HepG2 (cell line): ENCODE measurements around the gene GNG12. TPM values are rescaled to one million over a fixed set of nuclear protein-coding genes. Genes with fewer than 3 reads are reported as not detected.
A peak's percentile ranks its signal among the peaks of the same experiment; 100 is the strongest.

ENCODE experiments used
- CHCHD3 ChIP-seq: sonication (generic); formaldehyde crosslinking; IDR thresholded peaks from 2 replicates; pipeline ENCODE4 v1.8.0; 2022; ENCODE audit warnings: mild to moderate bottlenecking, missing genetic modification reagents, moderate library complexity
- EHMT2 ChIP-seq: fragments of 200-600 bp; sonication (generic); IDR thresholded peaks from 2 replicates; pipeline ENCODE4 v1.7.0; 2017; ENCODE audit warnings: antibody characterized with exemption, low read depth, low read length, borderline replicate concordance
- FOSL1 ChIP-seq: sonication (generic); formaldehyde crosslinking; IDR thresholded peaks from 2 replicates; pipeline ENCODE4 v1.9.0; 2021; ENCODE audit warnings: missing genetic modification reagents, borderline replicate concordance
- JDP2 ChIP-seq: sonication (generic); formaldehyde crosslinking; IDR thresholded peaks from 2 replicates; pipeline ENCODE4 v1.8.1; 2022; ENCODE audit warnings: missing genetic modification reagents, borderline replicate concordance
- KAT2B ChIP-seq: fragments of 150-350 bp; IDR thresholded peaks from 2 replicates; pipeline ENCODE4 v1.6.1; 2014; ENCODE audit warnings: low read depth, low read length, borderline replicate concordance
- MTA3 ChIP-seq: sonication (generic); formaldehyde crosslinking; IDR thresholded peaks from 2 replicates; pipeline ENCODE4 v1.4.0; 2020; ENCODE audit warnings: missing genetic modification reagents
- TRIM24 ChIP-seq: sonication (generic); formaldehyde crosslinking; IDR thresholded peaks from 2 replicates; pipeline ENCODE4 v1.8.0; 2022; ENCODE audit warnings: mild to moderate bottlenecking, missing genetic modification reagents
- ZFP36L2 ChIP-seq: sonication (generic); formaldehyde crosslinking; IDR thresholded peaks from 2 replicates; pipeline ENCODE4 v1.4.0; 2020; ENCODE audit warnings: missing genetic modification reagents
- ZNF543 ChIP-seq: sonication (generic); formaldehyde crosslinking; IDR thresholded peaks from 2 replicates; pipeline ENCODE4 v1.4.0; 2020; ENCODE audit warnings: mild to moderate bottlenecking, missing genetic modification reagents
- ZNF607 ChIP-seq: sonication (generic); formaldehyde crosslinking; IDR thresholded peaks from 2 replicates; pipeline ENCODE4 v1.5.1; 2020; ENCODE audit warnings: missing genetic modification reagents, mild to moderate bottlenecking, borderline replicate concordance
- ZNF674 ChIP-seq: sonication (generic); formaldehyde crosslinking; IDR thresholded peaks from 2 replicates; pipeline ENCODE4 v1.5.0; 2020; ENCODE audit warnings: low read depth, mild to moderate bottlenecking, missing genetic modification reagents
- polyA plus RNA-seq, 8 experiments: library from polyadenylated mRNA; depleted of rRNA in 3 of 8; stranded (reverse) in 7 of 8; unstranded in 1 of 8; fragments of >200 nt; fragmentation: Illumina TruSeq in 4 of 8; extraction: Trizol in 4 of 8; gene quantifications; 2 replicates each; pipeline versions ENCODE4 v1.2.1 to v1.2.3, GENCODE V29; 2011 to 2016; ENCODE audit warnings: low read depth in 4 of 8, missing spikeins in 1 of 8, mixed read lengths in 1 of 8; ENCODE audit not compliant: insufficient read depth in 1 of 8
- total RNA-seq, 5 experiments: library from RNA; depleted of rRNA; stranded (reverse); fragments of >200 nt; fragmentation: Illumina TruSeq; extraction: Trizol; gene quantifications; 2 replicates each; pipeline ENCODE4 v1.2.3, GENCODE V29; 2016; ENCODE audit warnings: low read depth in 1 of 5
- TF ChIP-seq, protein P1 (sequence below): sonication (generic); formaldehyde crosslinking; IDR thresholded peaks from one replicate; pipeline ENCODE4 v1.5.1; 2020; ENCODE audit warnings: mild to moderate bottlenecking, missing genetic modification reagents; ENCODE audit errors: not compliant biosample characterization
- TF ChIP-seq, protein P2 (sequence below): sonication (generic); formaldehyde crosslinking; IDR thresholded peaks from 2 replicates; pipeline ENCODE4 v1.9.0; 2022; ENCODE audit warnings: low read depth, missing genetic modification reagents
- TF ChIP-seq, protein P3 (sequence below): sonication (generic); formaldehyde crosslinking; IDR thresholded peaks from 2 replicates; pipeline ENCODE4 v1.4.0; 2020; ENCODE audit warnings: missing genetic modification reagents, mild to moderate bottlenecking, borderline replicate concordance

Gene GNG12
- total and polyA plus RNA-seq, 2 of the 13 experiments (the other 11 are each of a cell fraction or from before 2014, with no cell fraction given) = 0.11 TPM

DNA sequence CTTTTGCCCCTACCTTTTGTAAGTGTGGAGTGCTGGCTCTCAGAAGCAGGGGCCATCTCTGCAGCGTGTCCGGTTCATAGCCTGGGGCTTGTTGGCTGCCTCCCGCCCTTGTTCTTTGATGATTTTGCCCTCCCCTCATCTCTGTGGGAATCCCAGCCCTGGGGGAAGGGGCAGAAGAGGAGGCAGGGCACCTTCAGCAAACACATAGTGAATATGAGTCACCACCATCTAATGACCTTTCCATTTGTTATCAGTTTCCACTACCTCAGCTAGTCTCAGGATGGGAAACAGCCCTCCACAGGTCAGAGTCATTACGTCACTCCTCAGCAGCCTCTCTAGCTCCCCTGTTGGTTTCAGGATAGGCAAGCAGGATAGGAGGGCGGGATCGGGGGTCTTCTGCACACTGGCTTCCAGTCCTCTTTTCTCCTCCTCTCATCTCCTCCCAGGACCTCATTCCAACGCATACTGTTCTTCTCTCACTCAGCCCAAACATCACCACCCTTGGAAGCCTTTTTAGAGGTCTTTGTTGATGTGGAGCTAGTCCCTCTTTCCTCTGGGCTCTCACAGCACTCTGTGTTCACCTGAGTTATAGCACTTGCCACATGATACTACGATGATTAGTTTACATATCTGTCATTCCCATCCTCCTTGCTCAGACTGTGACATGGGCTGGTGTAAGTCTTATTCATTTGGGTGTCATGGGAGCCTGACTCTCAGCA lies 132.4 kb downstream of the GNG12 start (continued):
- no peak for TF ChIP-seq EHMT2
- TF ChIP-seq, protein P1, sequence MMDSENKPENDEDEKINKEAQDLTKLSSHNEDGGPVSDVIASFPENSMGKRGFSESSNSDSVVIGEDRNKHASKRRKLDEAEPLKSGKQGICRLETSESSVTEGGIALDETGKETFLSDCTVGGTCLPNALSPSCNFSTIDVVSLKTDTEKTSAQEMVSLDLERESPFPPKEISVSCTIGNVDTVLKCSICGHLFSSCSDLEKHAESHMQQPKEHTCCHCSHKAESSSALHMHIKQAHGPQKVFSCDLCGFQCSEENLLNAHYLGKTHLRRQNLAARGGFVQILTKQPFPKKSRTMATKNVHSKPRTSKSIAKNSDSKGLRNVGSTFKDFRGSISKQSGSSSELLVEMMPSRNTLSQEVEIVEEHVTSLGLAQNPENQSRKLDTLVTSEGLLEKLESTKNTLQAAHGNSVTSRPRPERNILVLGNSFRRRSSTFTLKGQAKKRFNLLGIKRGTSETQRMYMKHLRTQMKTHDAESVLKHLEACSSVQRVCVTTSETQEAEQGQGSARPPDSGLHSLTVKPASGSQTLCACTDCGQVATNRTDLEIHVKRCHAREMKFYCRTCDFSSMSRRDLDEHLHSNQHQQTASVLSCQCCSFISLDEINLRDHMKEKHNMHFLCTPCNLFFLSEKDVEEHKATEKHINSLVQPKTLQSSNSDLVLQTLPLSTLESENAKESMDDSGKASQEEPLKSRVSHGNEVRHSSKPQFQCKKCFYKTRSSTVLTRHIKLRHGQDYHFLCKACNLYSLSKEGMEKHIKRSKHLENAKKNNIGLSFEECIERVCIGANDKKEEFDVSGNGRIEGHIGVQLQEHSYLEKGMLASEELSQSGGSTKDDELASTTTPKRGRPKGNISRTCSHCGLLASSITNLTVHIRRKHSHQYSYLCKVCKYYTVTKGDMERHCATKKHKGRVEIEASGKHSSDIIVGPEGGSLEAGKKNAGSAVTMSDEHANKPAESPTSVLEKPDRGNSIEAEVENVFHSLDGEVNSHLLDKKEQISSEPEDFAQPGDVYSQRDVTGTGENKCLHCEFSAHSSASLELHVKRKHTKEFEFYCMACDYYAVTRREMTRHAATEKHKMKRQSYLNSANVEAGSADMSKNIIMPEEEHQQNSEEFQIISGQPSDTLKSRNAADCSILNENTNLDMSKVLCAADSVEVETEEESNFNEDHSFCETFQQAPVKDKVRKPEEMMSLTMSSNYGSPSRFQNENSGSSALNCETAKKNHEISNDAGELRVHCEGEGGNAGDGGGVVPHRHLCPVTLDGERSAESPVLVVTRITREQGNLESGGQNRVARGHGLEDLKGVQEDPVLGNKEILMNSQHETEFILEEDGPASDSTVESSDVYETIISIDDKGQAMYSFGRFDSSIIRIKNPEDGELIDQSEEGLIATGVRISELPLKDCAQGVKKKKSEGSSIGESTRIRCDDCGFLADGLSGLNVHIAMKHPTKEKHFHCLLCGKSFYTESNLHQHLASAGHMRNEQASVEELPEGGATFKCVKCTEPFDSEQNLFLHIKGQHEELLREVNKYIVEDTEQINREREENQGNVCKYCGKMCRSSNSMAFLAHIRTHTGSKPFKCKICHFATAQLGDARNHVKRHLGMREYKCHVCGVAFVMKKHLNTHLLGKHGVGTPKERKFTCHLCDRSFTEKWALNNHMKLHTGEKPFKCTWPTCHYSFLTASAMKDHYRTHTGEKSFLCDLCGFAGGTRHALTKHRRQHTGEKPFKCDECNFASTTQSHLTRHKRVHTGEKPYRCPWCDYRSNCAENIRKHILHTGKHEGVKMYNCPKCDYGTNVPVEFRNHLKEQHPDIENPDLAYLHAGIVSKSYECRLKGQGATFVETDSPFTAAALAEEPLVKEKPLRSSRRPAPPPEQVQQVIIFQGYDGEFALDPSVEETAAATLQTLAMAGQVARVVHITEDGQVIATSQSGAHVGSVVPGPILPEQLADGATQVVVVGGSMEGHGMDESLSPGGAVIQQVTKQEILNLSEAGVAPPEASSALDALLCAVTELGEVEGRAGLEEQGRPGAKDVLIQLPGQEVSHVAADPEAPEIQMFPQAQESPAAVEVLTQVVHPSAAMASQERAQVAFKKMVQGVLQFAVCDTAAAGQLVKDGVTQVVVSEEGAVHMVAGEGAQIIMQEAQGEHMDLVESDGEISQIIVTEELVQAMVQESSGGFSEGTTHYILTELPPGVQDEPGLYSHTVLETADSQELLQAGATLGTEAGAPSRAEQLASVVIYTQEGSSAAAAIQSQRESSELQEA (CRISPR knock-in tag) = no peak
- no peak for TF ChIP-seq CHCHD3 (CRISPR knock-in tag)
- TF ChIP-seq, protein P2, sequence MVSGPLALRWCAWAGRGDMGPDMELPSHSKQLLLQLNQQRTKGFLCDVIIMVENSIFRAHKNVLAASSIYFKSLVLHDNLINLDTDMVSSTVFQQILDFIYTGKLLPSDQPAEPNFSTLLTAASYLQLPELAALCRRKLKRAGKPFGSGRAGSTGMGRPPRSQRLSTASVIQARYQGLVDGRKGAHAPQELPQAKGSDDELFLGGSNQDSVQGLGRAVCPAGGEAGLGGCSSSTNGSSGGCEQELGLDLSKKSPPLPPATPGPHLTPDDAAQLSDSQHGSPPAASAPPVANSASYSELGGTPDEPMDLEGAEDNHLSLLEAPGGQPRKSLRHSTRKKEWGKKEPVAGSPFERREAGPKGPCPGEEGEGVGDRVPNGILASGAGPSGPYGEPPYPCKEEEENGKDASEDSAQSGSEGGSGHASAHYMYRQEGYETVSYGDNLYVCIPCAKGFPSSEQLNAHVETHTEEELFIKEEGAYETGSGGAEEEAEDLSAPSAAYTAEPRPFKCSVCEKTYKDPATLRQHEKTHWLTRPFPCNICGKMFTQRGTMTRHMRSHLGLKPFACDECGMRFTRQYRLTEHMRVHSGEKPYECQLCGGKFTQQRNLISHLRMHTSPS (CRISPR knock-in tag) = 0 out of 2 replicates have a peak, but pooled peaks have one; percentile 63
- no peak for TF ChIP-seq JDP2 (CRISPR knock-in tag)
- TF ChIP-seq ZNF674 = no peak
- no peak for TF ChIP-seq ZFP36L2 (CRISPR knock-in tag)
- TF ChIP-seq MTA3 (CRISPR knock-in tag) = no peak
- TF ChIP-seq FOSL1 (CRISPR knock-in tag) = peak; percentile 94
- TF ChIP-seq ZNF607 (CRISPR knock-in tag) = peak; percentile 6; the same call in 1 of the 2 replicates
- TF ChIP-seq TRIM24 (CRISPR knock-in tag) = no peak
- TF ChIP-seq ZNF543 (CRISPR knock-in tag) = 0 out of 2 replicates have a peak, but pooled peaks have one; percentile 26
- TF ChIP-seq, protein P3, sequence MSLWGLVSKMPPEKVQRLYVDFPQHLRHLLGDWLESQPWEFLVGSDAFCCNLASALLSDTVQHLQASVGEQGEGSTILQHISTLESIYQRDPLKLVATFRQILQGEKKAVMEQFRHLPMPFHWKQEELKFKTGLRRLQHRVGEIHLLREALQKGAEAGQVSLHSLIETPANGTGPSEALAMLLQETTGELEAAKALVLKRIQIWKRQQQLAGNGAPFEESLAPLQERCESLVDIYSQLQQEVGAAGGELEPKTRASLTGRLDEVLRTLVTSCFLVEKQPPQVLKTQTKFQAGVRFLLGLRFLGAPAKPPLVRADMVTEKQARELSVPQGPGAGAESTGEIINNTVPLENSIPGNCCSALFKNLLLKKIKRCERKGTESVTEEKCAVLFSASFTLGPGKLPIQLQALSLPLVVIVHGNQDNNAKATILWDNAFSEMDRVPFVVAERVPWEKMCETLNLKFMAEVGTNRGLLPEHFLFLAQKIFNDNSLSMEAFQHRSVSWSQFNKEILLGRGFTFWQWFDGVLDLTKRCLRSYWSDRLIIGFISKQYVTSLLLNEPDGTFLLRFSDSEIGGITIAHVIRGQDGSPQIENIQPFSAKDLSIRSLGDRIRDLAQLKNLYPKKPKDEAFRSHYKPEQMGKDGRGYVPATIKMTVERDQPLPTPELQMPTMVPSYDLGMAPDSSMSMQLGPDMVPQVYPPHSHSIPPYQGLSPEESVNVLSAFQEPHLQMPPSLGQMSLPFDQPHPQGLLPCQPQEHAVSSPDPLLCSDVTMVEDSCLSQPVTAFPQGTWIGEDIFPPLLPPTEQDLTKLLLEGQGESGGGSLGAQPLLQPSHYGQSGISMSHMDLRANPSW (CRISPR knock-in tag) = no peak
- no peak for TF ChIP-seq KAT2B
